Tibial nerve (tissue), 4 donors: ENCODE measurements around the gene TAOK1. TPM values are rescaled to one million over a fixed set of nuclear protein-coding genes. Genes with fewer than 3 reads are reported as not detected.

Experiments
- DNase-seq, 2 donors: peaks; one replicate each; pipeline ENCODE4 v3.0.0-alpha.2; 2019; ENCODE audit warnings: low spot score in 2 of 2
- H3K27ac ChIP-seq, 4 donors: fragments of 200-600 bp; sonication (generic) in 3 of 4; one replicate each; pipeline ENCODE4 v1.5.1; 2017 to 2019; ENCODE audit warnings: mild to moderate bottlenecking in 1 of 4
- H3K27me3 ChIP-seq, 2 donors: fragments of 200-600 bp; sonication (generic) in 1 of 2; one replicate each; pipeline versions ENCODE4 v1.5.1 to v1.6.0; 2017 to 2019
- H3K36me3 ChIP-seq, 3 donors: fragments of 200-600 bp; sonication (generic); one replicate each; pipeline ENCODE4 v1.5.1; 2018 to 2019
- H3K4me1 ChIP-seq, 4 donors: fragments of 200-600 bp; sonication (generic) in 3 of 4; one replicate each; pipeline ENCODE4 v1.5.1; 2017 to 2019
- H3K4me3 ChIP-seq, 4 donors: fragments of 200-600 bp; sonication (generic) in 3 of 4; one replicate each; pipeline ENCODE4 v1.5.1; 2017 to 2019; ENCODE audit warnings: mild to moderate bottlenecking in 1 of 4, moderate library complexity in 1 of 4
- H3K9me3 ChIP-seq, 4 donors: fragments of 200-600 bp; sonication (generic) in 3 of 4; one replicate each; pipeline ENCODE4 v1.5.1; 2017 to 2019
- EP300 ChIP-seq, 2 donors: sonication (generic); formaldehyde crosslinking; IDR thresholded peaks; one replicate each; pipeline ENCODE4 v1.6.1; 2017; ENCODE audit warnings: antibody characterized with exemption in 2 of 2, mild to moderate bottlenecking in 1 of 2
- POLR2A ChIP-seq, 2 donors: fragments of 450-650 bp; IDR thresholded peaks; one replicate each; pipeline ENCODE4 v1.6.1; 2017; ENCODE audit warnings: antibody characterized with exemption in 2 of 2, mild to moderate bottlenecking in 2 of 2, moderate library complexity in 2 of 2
- WGBS, 2 donors: methylation state at CpG; one replicate each; pipeline ENCODE4 v1.1.5; 2018; 5-methylcytosine and 5-hydroxymethylcytosine counted together
- total RNA-seq, 4 donors: library from RNA; depleted of rRNA; stranded (reverse); fragments of >200 nt; gene quantifications; one replicate each; pipeline ENCODE4 v1.1.0, GENCODE V29; 2016
- TF ChIP-seq, protein P1 (sequence below), 5 experiments: fragments of 200-600 bp in 3 of 5; fragments of 450-650 bp in 2 of 5; sonication (generic) in 3 of 5; IDR thresholded peaks; one replicate each; pipeline ENCODE4 v1.5.1; 2016 to 2019; ENCODE audit warnings: antibody characterized with exemption in 5 of 5, mild to moderate bottlenecking in 3 of 5, moderate library complexity in 2 of 5

Gene TAOK1
- total RNA-seq, 4 donors from 2014 or later = 63.0 to 86.1 (median 73.7) TPM

DNA sequence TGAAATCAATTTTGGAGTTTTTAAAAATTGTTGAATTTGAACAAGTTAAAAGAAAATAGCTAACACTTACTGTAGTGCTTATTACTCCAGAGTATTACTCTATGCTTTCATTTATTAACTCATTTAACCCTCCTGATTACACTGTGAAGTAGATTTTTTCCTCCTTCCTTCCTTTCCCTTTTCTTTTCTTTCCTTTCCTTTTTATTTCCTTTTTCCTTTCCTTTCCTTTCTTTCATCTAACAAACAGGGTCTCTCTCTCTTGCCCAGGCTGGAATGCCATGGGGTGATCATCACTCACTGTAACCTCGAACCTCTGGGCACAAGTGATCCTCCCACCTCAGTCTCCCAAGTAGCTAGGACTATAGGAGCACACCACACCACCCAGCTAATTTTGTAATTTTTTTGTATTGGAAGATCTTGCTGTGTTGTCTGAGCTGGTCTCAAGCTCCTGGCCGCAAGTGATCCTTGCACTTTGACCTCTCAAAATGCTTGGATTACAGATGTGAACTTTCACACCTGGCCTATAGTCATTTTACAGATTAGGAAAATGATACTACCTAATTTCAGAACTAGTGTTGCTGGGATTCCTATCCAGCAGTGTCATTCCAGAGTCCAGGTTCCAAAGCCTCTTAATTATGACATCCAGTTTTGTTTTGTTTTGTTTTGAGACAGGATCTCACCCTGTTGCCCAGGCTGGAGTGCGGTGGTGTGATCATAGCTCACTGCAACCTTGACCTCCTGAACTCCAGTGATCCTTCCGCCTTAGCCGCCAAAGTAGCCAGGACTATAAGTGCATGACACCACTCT, 59.9 kb downstream of the TAOK1 start:
- H3K4me3 ChIP-seq = no peak overlapping the region
- 75 to 84% methylated on average over 5 of the region's 5 CpGs for WGBS, 2 donors
- H3K4me1 ChIP-seq = peaks cover 0 to 51% (median 6%) of the 10 kb centered on the region in 4 donors
- peaks cover 0 to 37% (median 0%) of the 10 kb centered on the region in 3 donors for H3K36me3 ChIP-seq
- no peaks in the 10 kb centered on the region for H3K27me3 ChIP-seq
- no peak overlapping the region for H3K27ac ChIP-seq
- no peaks in the 10 kb centered on the region for H3K9me3 ChIP-seq
- TF ChIP-seq POLR2A (IDR thresholded peaks at IDR 0.05) (no peak), EP300 (IDR thresholded peaks at IDR 0.05) (no peak)
- TF ChIP-seq, protein P1, sequence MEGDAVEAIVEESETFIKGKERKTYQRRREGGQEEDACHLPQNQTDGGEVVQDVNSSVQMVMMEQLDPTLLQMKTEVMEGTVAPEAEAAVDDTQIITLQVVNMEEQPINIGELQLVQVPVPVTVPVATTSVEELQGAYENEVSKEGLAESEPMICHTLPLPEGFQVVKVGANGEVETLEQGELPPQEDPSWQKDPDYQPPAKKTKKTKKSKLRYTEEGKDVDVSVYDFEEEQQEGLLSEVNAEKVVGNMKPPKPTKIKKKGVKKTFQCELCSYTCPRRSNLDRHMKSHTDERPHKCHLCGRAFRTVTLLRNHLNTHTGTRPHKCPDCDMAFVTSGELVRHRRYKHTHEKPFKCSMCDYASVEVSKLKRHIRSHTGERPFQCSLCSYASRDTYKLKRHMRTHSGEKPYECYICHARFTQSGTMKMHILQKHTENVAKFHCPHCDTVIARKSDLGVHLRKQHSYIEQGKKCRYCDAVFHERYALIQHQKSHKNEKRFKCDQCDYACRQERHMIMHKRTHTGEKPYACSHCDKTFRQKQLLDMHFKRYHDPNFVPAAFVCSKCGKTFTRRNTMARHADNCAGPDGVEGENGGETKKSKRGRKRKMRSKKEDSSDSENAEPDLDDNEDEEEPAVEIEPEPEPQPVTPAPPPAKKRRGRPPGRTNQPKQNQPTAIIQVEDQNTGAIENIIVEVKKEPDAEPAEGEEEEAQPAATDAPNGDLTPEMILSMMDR (IDR thresholded peaks at IDR 0.05) = no peak
- DNase-seq = no peak

DNA sequence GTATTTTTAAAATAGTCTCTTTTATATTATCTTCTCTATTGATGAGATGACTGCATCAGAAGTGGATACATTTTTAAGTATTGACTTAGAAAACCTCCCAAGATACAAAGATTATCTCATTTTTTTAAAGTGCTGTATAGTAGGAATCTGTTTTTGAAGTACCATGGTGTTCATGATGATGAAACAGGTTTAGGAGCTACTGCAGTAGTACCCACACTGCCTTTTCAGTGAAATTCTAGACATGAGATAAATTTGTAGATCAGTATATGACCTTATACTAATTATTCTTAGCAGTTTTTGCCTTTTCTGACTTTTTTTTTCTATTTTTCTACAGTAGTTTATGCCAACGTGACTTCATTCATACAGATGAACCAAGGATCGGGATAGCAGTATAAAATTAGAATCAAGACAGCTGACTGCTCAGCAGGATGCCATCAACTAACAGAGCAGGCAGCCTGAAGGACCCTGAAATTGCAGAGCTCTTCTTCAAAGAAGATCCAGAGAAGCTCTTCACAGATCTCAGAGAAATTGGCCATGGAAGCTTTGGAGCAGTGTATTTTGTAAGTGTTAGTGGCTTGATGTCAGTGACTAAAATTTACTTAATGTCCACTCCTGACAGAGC, 61.1 kb downstream of the TAOK1 start:
- H3K9me3 ChIP-seq = no peaks in the 10 kb centered on the region
- no peak for DNase-seq
- H3K27me3 ChIP-seq = no peaks in the 10 kb centered on the region
- H3K4me3 ChIP-seq = no peak overlapping the region
- H3K4me1 ChIP-seq = peaks cover 0 to 41% (median under 1%) of the 10 kb centered on the region in 4 donors
- peaks cover 0 to 37% (median 0%) of the 10 kb centered on the region in 3 donors for H3K36me3 ChIP-seq
- H3K27ac ChIP-seq = no peak overlapping the region
- 55 to 68% methylated on average over 2 of the region's 2 CpGs for WGBS, 2 donors
- TF ChIP-seq POLR2A (IDR thresholded peaks at IDR 0.05) (no peak), EP300 (IDR thresholded peaks at IDR 0.05) (no peak)
- TF ChIP-seq, protein P1 (IDR thresholded peaks at IDR 0.05) = no peak

DNA sequence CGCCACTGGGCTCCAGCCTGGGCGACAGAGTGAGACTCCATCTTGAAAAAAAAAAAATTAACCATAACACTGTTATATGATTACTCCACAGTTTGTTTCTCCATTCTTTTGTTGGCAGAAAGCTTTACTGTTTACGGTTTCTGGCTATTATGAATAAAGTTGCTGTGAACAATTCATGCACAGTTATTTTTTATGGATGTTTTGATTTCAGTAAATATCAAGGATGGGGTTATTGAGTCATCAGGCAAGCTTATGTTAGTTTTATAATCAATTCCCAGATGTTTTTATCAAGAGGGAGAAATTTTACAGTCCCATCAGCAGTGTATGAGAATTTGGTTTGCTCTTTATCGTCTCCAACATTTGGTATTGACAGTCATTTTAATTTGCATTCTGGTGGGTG, 67.9 kb downstream of the TAOK1 start:
- DNase-seq = no peak
- TF ChIP-seq POLR2A (IDR thresholded peaks at IDR 0.05) = no peak
- TF ChIP-seq, protein P1 (IDR thresholded peaks at IDR 0.05) = no peak
- TF ChIP-seq EP300 (IDR thresholded peaks at IDR 0.05) = no peak
- whole genome bisulfite sequencing, 2 donors = 83 to 93% methylated on average over 4 of the region's 4 CpGs

DNA sequence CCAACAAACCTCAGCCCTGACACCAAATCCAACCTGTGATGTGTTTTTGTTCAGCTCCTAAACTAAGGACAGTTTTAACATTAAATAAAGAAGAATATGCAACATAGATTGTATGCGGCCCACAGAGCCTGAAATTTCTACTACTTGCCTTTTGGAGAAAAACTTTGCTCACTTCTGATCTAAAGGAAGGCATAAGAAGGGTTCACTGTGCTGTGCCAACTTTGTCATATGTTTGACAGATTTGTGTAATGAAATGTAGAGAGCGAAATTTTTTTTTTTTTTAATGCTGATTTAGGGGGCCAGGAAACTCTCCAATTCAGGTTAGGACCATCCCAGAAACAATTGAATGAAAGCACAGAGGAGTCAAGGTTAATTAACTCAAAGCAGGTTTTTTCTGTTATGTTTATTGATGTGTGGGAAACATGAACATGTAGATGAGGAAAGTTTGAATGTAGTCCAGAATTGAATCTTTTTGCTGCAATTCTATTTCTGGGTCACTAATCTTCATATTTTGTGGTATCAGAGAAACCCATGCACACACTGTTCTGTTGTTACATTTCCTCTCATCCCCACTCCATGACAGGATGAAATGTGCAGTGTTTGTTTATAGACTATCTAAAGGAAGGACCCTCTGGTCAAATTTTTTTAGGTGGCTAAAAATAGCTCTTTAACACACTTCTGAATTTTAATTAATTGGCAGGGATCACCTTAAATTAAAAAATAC, 71.5 kb downstream of the TAOK1 start:
- TF ChIP-seq, protein P1 (IDR thresholded peaks at IDR 0.05) = no peak
- no peak for TF ChIP-seq EP300 (IDR thresholded peaks at IDR 0.05)
- no peak for TF ChIP-seq POLR2A (IDR thresholded peaks at IDR 0.05)
- no peaks in the 10 kb centered on the region for H3K27me3 ChIP-seq
- no peaks in the 10 kb centered on the region for H3K9me3 ChIP-seq
- no peak for DNase-seq
- H3K4me1 ChIP-seq = peaks cover 0 to 45% (median 7%) of the 10 kb centered on the region in 4 donors
- H3K27ac ChIP-seq = peak overlapping the region in 1 of 4 donors; percentile 7
- WGBS, 2 donors = 71 to 72% methylated on average over 2 of the region's 2 CpGs
- no peak overlapping the region for H3K4me3 ChIP-seq
- H3K36me3 ChIP-seq = peaks cover 0 to 23% (median 3%) of the 10 kb centered on the region in 3 donors

More for the DNA sequence above, 67.9 kb downstream of the TAOK1 start:
- H3K9me3 ChIP-seq = no peaks in the 10 kb centered on the region
- peaks cover 0 to 44% (median 7%) of the 10 kb centered on the region in 4 donors for H3K4me1 ChIP-seq
- H3K4me3 ChIP-seq = no peak overlapping the region
- H3K36me3 ChIP-seq = peaks cover 0 to 32% (median 0%) of the 10 kb centered on the region in 3 donors
- H3K27ac ChIP-seq = no peak overlapping the region
- no peaks in the 10 kb centered on the region for H3K27me3 ChIP-seq
